SKM-1 (cell line): ENCODE data around the gene NAB1.
A peak's percentile ranks its signal among the peaks of the same experiment; 100 is the strongest.

Experiments used
- DNase-seq: peaks from one replicate; lab custom pipeline; 2025; ENCODE audit not compliant: unreplicated experiment; lab: John Stamatoyannopoulos, UW

Gene NAB1

GRCh38 chr2:190636361-190636760, 12.5 kb upstream of the NAB1 start:
- DNase-seq, result peak; percentile 37

- DNase-seq, result no peak
Measured at GRCh38 chr2:190637281-190637734, 11.6 kb upstream of the NAB1 start.

GRCh38 chr2:190637903-190638618, 10.8 kb upstream of the NAB1 start:
- DNase-seq, result no peak

GRCh38 chr2:190640117-190640516, 8.8 kb upstream of the NAB1 start:
- DNase-seq, result no peak

- no peak for DNase-seq
Measured at GRCh38 chr2:190641469-190641868, 7.4 kb upstream of the NAB1 start.

GRCh38 chr2:190646780-190647522, 1.9 kb upstream of the NAB1 start:
- no peak for DNase-seq

- peak; percentile 73 for DNase-seq
Measured at GRCh38 chr2:190648289-190649034, 421 bp upstream of the NAB1 start.

- DNase-seq, result peak; percentile 42
Measured at GRCh38 chr2:190649798-190650390, 1.0 kb downstream of the NAB1 start.

GRCh38 chr2:190651413-190651812, 2.5 kb downstream of the NAB1 start:
- no peak for DNase-seq

GRCh38 chr2:190653231-190653630, 4.3 kb downstream of the NAB1 start:
- no peak for DNase-seq

GRCh38 chr2:190653931-190654330, 5.0 kb downstream of the NAB1 start:
- no peak for DNase-seq

- no peak for DNase-seq
Measured at GRCh38 chr2:190655113-190655512, 6.2 kb downstream of the NAB1 start.

GRCh38 chr2:190655570-190655969, 6.7 kb downstream of the NAB1 start:
- no peak for DNase-seq

GRCh38 chr2:190656301-190656700, 7.4 kb downstream of the NAB1 start:
- DNase-seq, result no peak

- DNase-seq, result no peak
Measured at GRCh38 chr2:190657474-190658255, 8.8 kb downstream of the NAB1 start.

- DNase-seq, result no peak
Measured at GRCh38 chr2:190659553-190659952, 10.7 kb downstream of the NAB1 start.

- DNase-seq, result no peak
Measured at GRCh38 chr2:190662754-190663153, 13.9 kb downstream of the NAB1 start.

GRCh38 chr2:190663348-190663747, 14.5 kb downstream of the NAB1 start:
- DNase-seq, result no peak

GRCh38 chr2:190663839-190664238, 15.0 kb downstream of the NAB1 start:
- DNase-seq, result no peak

- no peak for DNase-seq
Measured at GRCh38 chr2:190664240-190664639, 15.4 kb downstream of the NAB1 start.

GRCh38 chr2:190666895-190667294, 18.0 kb downstream of the NAB1 start:
- no peak for DNase-seq
